Ishikawa (cell line): Measurements from ENCODE around the gene PTPRD.

Experiments
- CEBPB ChIP-seq: IDR thresholded peaks from 2 replicates; pipeline ENCODE4 v1.6.1; 2012
- EGR1 ChIP-seq: IDR thresholded peaks from 2 replicates; pipeline ENCODE4 v1.6.1; 2012
- EP300 ChIP-seq: IDR thresholded peaks from 2 replicates; pipeline ENCODE4 v1.6.1; 2012; ENCODE audit warnings: borderline replicate concordance
- MAX ChIP-seq: IDR thresholded peaks from 2 replicates; pipeline ENCODE4 v1.6.1; 2012
- NFIC ChIP-seq: IDR thresholded peaks from 2 replicates; pipeline ENCODE4 v1.6.1; 2012
- RAD21 ChIP-seq: IDR thresholded peaks from 2 replicates; pipeline ENCODE4 v1.6.1; 2012; ENCODE audit warnings: low read depth
- TEAD4 ChIP-seq: IDR thresholded peaks from 2 replicates; pipeline ENCODE4 v1.6.1; 2012
- USF1 ChIP-seq: IDR thresholded peaks from 2 replicates; pipeline ENCODE4 v1.6.1; 2012

DNA sequence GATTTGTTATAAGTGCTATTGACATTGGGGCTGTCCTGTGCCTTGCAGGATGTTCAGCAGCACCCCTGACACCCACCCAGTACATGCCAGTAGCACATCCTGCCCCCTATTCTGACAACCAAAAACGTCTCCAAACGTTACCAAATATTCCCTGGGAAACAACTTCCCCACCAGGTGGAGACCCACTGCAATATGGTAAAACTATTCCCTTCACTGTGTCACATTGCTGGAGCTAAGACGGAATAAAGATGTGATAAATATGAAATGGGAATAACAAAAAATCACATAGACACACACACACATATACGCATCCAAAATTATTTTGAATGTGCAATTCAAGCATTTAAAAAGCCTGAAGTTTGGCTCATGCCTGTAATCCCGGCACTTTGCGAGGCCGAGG is 1939.0 kb downstream of the PTPRD start:
- TF ChIP-seq EGR1 (no peak), EP300 (no peak), RAD21 (no peak), NFIC (no peak), USF1 (no peak), CEBPB (no peak), MAX (no peak), TEAD4 (no peak)
